Hepatocyte (in vitro differentiated cells): ENCODE data around the gene DAND5.

Experiments
- EZH2phosphoT487 ChIP-seq: fragments of 200-600 bp; sonication (generic); IDR thresholded peaks from one replicate; pipeline ENCODE4 v1.6.1; 2018; ENCODE audit warnings: antibody characterized with exemption, mild to moderate bottlenecking, low read depth, moderate library complexity; ENCODE audit not compliant: unreplicated experiment, severe bottlenecking
- TF ChIP-seq, protein P1 (sequence below): fragments of 200-600 bp; sonication (generic); IDR thresholded peaks from 2 replicates; pipeline ENCODE4 v1.5.1; 2016; ENCODE audit warnings: antibody characterized with exemption, mild to moderate bottlenecking; ENCODE audit not compliant: poor library complexity

DNA sequence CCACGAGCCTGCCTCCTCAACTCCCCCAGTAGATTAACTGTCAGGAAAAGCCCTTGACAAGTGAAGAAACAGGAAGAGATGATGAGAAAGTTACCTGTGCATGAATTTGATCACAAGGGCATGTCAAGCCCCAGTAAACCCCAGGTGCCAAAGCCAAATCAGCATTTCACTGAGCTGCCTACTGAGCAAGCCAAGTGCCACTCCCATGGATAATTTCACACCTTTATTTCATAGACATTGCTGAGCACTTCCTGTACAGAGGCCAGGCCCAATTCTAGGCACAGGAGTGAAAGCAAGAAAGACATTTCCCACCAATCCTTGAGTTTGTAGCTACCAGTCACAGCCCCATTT lies 14.8 kb upstream of the DAND5 start:
- TF ChIP-seq EZH2phosphoT487: no peak
- TF ChIP-seq, protein P1, sequence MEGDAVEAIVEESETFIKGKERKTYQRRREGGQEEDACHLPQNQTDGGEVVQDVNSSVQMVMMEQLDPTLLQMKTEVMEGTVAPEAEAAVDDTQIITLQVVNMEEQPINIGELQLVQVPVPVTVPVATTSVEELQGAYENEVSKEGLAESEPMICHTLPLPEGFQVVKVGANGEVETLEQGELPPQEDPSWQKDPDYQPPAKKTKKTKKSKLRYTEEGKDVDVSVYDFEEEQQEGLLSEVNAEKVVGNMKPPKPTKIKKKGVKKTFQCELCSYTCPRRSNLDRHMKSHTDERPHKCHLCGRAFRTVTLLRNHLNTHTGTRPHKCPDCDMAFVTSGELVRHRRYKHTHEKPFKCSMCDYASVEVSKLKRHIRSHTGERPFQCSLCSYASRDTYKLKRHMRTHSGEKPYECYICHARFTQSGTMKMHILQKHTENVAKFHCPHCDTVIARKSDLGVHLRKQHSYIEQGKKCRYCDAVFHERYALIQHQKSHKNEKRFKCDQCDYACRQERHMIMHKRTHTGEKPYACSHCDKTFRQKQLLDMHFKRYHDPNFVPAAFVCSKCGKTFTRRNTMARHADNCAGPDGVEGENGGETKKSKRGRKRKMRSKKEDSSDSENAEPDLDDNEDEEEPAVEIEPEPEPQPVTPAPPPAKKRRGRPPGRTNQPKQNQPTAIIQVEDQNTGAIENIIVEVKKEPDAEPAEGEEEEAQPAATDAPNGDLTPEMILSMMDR: no peak
